Measurements from ENCODE around the gene ZNF444.
"Not testable (repeated sequence)": the region's sequence is repeated elsewhere in the genome, so short reads cannot be mapped to it uniquely, and the experiment has no call there.

The ZNF444 gene

GRCh38 chr19:56097776-56098175 is 43.3 kb upstream of the ZNF444 start:
- H3K4me3 ChIP-seq (ENCODE audit: control insufficient read depth, low read depth, low read length): no peak overlapping the region
- no peak for DNase-seq (ENCODE audit: low read depth)
- TF ChIP-seq CTCF (IDR thresholded peaks at IDR 0.05; ENCODE audit: control insufficient read depth, insufficient read depth, low read depth, low read length, missing control alignments): no peak

- DNase-seq (ENCODE audit: low read depth); H3K4me3 ChIP-seq (ENCODE audit: control insufficient read depth, low read depth, low read length): not testable (repeated sequence)
Observed at GRCh38 chr19:56098237-56098636, 42.9 kb upstream of the ZNF444 start.

GRCh38 chr19:56098731-56099568 is 42.1 kb upstream of the ZNF444 start:
- H3K4me3 ChIP-seq (ENCODE audit: control insufficient read depth, low read depth, low read length): no peak overlapping the region
- no peak for TF ChIP-seq CTCF (IDR thresholded peaks at IDR 0.05; ENCODE audit: control insufficient read depth, insufficient read depth, low read depth, low read length, missing control alignments)
- DNase-seq (ENCODE audit: low read depth): no peak

- no peak for DNase-seq (ENCODE audit: low read depth)
- H3K4me3 ChIP-seq (ENCODE audit: control insufficient read depth, low read depth, low read length): no peak overlapping the region
- no peak for TF ChIP-seq CTCF (IDR thresholded peaks at IDR 0.05; ENCODE audit: control insufficient read depth, insufficient read depth, low read depth, low read length, missing control alignments)
Observed at GRCh38 chr19:56099638-56100539, 41.2 kb upstream of the ZNF444 start.

GRCh38 chr19:56101095-56101494 is 40.0 kb upstream of the ZNF444 start:
- DNase-seq (ENCODE audit: low read depth): no peak
- TF ChIP-seq CTCF (IDR thresholded peaks at IDR 0.05; ENCODE audit: control insufficient read depth, insufficient read depth, low read depth, low read length, missing control alignments): no peak
- no peak overlapping the region for H3K4me3 ChIP-seq (ENCODE audit: control insufficient read depth, low read depth, low read length)

GRCh38 chr19:56101746-56102535 is 39.1 kb upstream of the ZNF444 start:
- DNase-seq (ENCODE audit: low read depth): no peak
- TF ChIP-seq CTCF (IDR thresholded peaks at IDR 0.05; ENCODE audit: control insufficient read depth, insufficient read depth, low read depth, low read length, missing control alignments): no peak
- H3K4me3 ChIP-seq (ENCODE audit: control insufficient read depth, low read depth, low read length): no peak overlapping the region

All from AG09309 (cell line).